ENCODE measurements around the gene NAA30.

NAA30 gene

DNA sequence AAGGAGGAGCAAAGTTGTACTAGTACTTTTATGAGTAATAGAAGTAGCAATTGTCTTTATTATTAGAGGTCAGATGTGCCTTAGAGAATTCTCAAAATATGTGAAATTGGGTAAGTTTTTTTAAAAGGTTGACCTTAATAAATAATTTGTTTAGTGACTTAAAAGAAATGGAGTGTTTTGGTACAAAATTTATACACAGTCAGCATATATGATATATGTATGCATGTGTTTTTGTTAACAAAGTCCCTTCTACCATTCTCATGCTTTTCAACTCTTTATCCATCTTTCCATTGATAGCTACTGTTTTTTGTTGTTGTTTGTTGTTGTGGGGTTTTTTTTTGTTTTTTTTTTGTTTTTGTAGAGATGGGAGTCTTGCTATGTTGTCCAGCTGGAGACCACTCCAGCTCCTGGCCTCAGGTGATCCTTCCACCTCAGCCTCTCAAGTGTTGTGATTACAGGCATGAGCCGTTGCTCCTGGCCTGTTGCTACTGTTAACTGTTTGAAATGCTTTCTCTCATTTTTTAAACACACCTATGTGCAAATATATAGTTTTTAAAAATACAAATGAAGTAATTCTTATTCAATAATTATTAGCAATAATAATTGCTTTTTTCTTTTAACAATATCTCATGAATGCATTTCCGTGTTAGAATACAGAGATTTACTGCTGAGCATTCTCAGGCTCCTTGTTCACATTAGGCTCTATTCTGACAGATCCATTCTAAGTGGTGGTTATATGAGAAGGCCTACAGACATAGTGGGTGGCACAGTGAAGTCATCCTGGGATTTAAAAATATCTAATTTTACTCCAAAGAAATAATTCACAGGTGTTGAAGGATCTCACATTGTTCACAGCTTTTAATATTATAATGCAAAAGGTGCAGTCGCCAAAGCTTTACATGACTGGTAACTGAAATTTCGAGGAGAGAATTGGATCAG is 10.4 kb downstream of the NAA30 start:
- DNase-seq = no peak

DNA sequence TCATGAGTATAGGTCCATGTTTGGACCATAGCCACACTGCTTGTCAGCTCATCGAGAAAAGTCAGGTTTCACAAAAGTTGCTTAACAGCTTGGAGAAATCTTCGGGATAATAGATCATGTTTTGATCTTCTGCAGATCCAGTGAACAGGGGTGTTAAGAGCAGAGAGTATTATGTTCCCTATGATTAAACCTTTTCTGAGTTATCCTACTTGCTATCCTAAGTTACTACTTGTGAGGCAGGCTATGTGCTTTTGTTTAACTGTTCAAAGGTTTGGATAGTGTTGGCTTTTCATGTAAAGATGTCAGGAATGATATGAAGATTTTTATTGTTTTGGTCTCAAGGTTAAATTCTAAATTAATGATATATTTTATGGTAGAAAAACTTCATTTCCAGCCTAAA is 11.1 kb downstream of the NAA30 start:
- no peak for DNase-seq

DNA sequence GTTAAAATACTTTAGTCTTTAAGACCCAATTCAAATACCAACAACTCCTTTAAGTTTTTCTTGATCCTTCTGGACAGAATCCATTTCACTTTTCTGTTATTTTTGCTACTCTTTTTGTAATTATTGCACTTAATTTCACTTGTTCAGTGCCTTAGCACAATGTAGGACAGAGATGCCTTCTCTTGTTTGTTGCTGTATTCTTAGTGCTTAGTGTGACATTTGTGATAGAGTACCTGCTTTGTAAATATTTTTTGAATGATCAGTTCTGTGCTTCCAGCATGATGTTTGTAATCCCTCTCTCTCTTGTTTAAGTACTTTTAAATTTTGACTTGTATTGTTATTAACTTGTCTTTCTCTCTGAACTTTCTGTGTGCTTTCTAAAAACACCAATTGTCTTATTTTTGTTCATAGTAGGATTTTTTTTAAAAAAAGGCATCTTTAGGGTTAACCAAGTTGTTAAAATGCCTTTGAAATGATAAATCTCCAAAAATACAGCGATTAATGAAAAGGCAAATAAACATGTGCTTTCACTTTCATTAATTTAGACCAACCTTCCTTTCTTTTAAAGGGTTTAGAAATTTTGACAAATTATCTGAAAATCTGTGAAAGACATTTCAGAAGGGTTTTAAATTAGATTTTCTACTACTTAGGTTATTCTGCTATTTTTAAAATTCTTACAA is 11.9 kb downstream of the NAA30 start:
- DNase-seq = no peak

DNA sequence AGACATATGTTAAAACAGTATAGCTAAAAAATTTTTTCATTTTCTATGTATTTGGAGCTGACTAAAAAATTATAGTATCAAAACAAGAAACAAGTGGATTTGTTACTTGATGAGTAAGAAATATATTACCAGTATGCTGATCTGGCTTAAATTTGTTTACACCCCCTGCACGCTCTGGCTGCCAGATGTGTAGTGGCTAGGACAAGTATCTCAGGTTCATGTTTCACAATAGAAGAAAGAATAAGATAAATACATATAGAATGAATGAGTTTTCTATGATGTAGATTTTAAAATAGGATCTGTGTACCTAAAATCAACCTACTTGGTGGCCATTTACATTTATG is 13.1 kb downstream of the NAA30 start:
- DNase-seq = no peak

DNA sequence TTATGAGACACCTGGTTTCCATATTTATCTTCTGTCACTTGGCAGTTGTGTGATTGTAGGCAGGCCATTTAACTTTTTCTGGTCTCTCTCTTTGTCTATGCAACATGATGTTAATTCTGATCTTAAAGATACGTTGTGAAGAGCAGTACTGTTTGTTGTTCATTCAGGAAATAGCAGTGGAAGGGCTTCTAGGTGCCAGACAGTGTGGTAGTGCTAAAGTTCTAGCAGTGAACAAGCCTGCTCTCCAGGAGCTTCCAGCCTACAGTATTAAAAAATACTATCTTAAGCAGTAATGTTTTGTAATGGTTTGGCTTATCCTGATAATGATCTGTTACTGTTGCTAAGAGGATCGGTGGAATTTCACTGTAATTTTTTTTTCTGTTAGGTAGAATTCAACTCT is 15.2 kb downstream of the NAA30 start:
- no peak for DNase-seq

DNA sequence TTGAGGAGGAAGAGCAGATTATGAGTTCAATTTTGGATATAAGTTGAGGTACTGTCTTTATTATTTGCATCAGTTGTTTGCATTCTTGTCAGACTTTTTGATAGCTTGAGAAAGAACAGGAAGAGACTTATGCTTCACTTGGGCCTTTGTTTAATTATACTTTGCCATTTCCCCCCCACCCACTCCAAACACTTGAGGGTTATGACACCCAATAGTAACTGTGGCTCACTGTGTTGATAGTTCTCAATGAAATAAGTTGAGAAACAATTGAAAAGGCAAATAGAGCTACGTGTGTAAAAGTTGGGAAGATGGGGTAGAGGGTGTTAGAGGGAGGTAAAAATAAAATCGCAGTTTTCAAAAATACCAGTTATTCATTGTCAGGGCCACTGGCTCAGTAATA is 17.7 kb downstream of the NAA30 start:
- no peak for DNase-seq

DNA sequence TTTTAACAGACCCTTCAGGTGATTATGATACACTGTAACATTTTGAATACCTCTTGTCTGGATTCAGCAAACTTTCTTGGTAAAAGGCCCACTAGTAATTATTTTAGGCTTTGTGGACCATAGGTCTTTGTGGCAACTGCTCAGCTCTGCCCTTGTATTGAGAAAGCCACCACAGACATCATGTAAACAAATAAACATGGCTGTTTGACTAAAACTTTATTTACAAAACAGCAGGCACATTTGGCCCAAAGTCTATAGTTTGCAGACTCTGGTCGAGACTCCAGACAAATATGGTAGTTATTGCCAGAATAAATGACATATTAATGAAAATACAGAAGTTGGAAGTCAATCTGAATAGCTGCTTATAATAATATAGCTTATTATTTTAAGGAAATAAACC is 18.2 kb downstream of the NAA30 start:
- no peak for DNase-seq

DNA sequence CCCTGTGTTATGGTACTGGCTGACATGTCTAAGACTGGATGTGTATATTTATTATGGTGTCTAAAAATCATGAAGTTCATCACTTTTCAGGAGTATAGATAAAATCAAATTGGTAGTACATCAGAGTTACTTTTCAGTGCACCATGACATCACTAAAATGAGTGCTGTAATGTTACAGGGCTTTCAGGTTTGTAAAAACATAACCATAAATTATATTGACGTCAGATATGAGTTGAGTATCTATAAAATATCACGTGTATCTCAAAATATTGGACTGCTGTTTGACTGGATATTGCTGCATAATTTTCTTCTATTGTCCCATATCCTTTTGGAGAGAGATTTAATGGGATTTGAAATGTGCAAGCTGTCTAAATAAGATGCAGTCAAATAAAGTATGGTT is 22.0 kb downstream of the NAA30 start:
- DNase-seq = no peak

DNA sequence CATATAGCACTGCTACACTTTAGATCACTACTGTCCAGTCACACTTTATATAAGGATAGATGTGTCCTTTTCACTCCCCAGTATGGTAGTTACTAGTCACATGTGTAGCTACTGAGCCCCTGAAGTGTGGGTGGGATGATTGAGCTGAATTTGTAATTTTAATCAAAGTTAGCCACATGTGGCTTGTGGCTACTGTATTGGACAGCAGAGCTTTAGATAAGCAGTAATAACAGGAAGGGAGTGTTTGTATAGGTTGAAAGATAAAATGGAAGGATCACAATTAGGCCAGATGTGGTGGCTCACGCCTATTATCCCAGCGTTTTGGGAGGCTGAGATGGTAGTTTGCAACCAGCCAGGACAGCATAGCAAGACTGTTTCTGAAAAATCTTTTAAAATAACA is 23.5 kb downstream of the NAA30 start:
- no peak for DNase-seq

DNA sequence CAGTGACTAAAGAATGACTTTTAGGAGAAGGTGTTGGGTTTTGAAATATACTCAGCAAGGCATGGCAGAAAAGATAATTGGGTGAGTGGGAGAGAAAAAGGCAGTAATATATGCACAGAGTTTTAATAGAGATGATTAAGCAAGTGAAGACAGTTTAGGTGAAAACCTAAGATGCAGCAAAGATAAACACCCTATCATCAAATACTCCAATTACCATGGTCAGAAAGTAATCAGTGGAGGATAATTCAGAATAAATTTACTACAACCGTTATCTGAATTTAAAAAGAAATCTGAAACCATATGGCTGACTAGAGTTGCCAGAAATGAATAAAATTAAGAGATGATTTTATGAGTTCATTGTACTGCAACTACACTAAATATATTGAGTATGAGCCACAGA is 26.8 kb downstream of the NAA30 start:
- DNase-seq = no peak

DNA sequence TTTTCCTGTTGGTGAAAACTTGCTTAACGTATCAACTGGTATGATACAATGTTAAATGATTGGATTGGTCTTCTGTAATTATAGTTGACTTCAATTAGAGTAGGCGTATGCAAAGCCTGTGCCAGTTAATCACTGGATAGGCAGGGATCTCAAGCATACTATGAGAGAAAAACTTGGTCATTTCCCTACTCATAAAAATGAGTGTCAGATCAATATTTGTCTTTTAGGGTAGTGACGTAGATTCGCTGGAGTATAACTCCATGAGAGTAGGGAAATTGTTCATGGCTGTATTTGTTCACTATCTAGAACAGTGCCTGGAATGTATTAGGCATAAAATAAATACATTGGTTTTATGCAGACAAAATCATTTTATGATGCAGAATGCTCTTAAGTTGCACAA is 28.6 kb downstream of the NAA30 start:
- DNase-seq = no peak

DNA sequence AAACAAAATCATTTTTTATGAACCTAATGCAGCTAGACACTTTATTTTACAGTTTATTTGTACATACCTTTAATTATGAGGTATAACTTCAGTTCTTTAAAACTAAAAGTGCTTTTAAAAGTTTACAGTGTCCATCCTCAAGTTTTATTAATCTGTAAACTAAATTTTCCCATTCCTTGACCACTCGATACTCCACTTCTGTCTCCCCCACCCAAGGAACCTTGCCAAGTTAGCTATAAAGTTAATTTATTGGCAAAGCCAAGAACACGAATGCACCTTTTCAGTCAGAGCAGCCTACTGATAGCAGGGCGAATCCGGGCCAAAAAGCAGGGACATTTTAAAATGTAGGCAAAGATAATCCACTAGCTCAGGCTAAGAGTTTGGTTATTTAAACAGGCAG is 29.6 kb downstream of the NAA30 start:
- no peak for DNase-seq

DNA sequence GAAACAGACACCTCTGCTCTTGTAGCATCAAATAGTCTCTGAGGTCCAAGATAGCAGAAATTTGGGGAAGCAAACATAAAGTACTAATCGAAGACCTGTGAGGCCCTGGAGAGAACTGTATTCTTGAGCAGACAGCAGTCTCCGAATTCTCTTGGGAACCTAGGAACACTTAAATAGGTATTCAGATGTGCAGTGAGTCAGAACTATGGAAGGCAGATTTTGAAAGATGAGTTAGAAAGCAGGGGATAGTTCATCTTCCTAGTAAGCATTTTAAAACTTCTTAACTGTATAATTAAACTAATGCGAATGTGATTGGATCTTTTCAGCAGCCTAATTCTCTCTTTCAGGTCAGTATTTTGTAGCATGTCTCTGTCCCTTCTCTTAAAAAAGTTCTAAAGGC is 30.6 kb downstream of the NAA30 start:
- DNase-seq = no peak

DNA sequence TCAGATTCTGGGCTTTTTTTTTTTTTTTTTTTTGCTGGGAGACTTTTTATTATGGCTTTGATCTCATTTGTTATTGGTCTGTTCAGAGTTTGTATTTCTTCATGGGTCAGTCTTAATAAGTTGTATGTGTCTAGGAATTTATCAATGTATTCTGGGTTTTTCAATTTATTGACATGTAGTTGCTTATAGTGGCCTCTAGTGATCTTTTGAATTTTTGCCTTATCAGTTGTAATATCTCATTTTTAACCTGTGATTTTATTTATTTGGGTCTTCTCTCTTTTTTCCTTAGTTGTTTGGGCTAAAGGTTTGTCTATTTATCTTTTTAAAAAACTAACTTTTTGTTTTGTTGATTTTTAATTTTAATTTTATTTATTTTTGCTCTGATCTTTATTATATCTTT is 45.5 kb downstream of the NAA30 start:
- DNase-seq = no peak

DNA sequence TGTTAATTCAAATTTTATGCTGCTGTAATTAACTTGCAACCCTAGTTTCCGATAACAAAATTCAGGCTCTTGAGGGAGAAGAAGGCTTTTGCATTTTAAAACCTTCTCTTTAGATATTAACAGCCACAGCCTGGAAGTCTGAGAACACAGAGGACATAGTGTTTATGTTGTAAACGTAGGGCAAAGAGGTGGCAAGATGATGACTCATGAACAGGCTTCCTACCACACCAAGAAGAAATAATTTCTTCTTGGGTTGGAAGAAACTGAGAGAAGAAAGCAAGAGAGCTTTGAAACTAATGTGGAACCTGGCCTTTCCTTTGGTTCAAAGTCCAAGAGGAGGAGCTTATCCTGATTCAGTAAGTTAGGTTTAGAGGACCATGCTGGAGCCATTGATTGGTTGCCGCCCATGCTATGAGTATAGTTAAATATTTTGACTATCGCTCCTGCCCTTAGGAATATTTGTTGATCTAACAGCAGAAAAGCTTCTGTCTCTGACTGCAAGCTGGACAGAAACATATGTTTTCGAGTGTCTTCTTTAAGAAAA is 71.5 kb downstream of the NAA30 start:
- no peak for DNase-seq

DNA sequence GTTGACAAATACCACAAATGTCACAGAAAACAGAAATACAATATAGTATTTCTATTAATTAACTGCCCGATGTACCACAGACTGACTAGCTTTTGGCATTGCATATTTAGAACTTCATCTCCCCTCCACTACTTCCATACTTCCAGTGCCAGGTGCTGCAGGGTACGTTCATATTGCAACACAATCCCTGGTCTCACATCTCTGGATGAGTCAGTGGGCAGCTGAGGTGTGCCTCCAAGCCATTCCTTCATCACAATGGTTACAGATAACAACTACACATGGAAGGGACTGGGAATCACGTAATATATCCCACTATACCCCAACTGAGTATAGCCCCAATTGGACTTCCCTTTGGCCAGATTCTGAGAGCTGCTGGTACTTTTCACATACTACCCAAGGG is 72.2 kb downstream of the NAA30 start:
- DNase-seq = no peak

DNA sequence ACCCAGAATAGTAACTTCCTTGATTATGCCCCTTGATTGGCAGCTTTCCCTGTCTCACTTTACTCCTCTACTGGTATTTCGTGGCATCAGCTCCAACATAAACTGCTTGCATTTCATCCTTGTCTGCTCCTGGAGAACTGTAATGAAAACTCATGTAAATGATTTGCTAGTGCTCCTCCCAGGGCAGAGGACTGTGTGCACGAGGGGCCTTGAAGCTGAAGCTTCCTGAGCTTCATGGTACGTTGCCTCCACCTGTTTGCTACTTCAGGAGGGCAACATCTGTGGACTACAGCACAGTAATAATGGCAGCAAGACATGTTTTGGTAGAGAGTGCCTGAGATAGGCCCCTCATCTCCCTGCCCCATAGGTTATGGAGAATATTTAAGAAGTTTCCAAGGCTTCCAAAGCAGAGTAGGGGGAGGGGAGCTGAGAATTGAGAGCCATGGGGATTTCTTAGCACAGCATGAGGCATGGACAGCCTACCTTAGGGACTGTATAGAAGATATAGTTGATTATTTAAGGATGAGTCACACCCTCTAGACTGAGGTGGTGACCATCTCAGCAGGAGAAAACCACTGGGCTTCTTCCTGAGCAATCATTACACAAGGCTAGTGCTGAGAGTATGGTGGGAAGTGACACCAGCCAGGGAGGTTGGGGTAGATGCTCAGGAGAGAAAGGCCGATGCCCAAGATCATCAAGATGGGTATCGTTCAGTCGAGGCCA is 73.8 kb downstream of the NAA30 start:
- no peak for DNase-seq
